Neural cell (in vitro differentiated cells): ENCODE results near the gene HOXA7.

ENCODE experiments used
- EP300 ChIP-seq: fragments of 450-650 bp; conservative IDR thresholded peaks from 2 replicates; pipeline ENCODE4 v1.6.1; 2014; ENCODE audit warnings: antibody characterized with exemption, mild to moderate bottlenecking, moderate library complexity; ENCODE audit not compliant: poor library complexity, severe bottlenecking
- EZH2 ChIP-seq: fragments of 200-600, 300-800 bp; shearing (Covaris generic), sonication (generic); IDR thresholded peaks from 2 replicates; pipeline ENCODE4 v1.6.1; 2014; ENCODE audit warnings: antibody characterized with exemption, low read length, borderline replicate concordance, mild to moderate bottlenecking; ENCODE audit not compliant: insufficient read depth, poor library complexity, severe bottlenecking
- RAD21 ChIP-seq: fragments of 450-650 bp; conservative IDR thresholded peaks from 2 replicates; pipeline ENCODE4 v1.6.1; 2014; ENCODE audit warnings: antibody characterized with exemption, mild to moderate bottlenecking, moderate library complexity
- TF ChIP-seq, protein P1 (sequence below): fragments of 450-650 bp; IDR thresholded peaks from 2 replicates; pipeline ENCODE4 v1.5.1; 2014; ENCODE audit warnings: antibody characterized with exemption, mild to moderate bottlenecking, moderate library complexity; ENCODE audit not compliant: poor library complexity, severe bottlenecking
- TF ChIP-seq, protein P2 (sequence below): IDR thresholded peaks from 2 replicates; pipeline ENCODE4 v1.6.1; 2012; ENCODE audit warnings: borderline replicate concordance

DNA sequence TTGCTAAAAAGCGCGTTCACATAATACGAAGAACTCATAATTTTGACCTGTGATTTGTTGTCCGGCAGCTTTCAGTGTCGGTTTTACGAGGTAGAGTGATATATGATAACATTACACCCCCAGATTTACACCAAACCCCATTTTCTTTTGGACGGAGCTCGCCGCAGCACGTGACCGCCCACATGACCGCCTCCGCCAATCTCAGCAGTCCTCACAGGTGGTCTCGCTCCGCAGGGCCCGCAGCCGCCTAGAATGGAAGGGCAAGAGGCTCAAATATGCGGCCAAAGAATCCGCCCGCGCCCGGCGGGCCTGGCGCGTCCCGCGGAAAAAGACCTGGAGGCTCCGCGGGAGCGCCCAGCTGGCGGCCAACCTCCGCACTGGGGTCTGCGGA is at the start of gene HOXA7:
- TF ChIP-seq, protein P1, sequence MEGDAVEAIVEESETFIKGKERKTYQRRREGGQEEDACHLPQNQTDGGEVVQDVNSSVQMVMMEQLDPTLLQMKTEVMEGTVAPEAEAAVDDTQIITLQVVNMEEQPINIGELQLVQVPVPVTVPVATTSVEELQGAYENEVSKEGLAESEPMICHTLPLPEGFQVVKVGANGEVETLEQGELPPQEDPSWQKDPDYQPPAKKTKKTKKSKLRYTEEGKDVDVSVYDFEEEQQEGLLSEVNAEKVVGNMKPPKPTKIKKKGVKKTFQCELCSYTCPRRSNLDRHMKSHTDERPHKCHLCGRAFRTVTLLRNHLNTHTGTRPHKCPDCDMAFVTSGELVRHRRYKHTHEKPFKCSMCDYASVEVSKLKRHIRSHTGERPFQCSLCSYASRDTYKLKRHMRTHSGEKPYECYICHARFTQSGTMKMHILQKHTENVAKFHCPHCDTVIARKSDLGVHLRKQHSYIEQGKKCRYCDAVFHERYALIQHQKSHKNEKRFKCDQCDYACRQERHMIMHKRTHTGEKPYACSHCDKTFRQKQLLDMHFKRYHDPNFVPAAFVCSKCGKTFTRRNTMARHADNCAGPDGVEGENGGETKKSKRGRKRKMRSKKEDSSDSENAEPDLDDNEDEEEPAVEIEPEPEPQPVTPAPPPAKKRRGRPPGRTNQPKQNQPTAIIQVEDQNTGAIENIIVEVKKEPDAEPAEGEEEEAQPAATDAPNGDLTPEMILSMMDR = no peak
- no peak for TF ChIP-seq EZH2
- TF ChIP-seq, protein P2, sequence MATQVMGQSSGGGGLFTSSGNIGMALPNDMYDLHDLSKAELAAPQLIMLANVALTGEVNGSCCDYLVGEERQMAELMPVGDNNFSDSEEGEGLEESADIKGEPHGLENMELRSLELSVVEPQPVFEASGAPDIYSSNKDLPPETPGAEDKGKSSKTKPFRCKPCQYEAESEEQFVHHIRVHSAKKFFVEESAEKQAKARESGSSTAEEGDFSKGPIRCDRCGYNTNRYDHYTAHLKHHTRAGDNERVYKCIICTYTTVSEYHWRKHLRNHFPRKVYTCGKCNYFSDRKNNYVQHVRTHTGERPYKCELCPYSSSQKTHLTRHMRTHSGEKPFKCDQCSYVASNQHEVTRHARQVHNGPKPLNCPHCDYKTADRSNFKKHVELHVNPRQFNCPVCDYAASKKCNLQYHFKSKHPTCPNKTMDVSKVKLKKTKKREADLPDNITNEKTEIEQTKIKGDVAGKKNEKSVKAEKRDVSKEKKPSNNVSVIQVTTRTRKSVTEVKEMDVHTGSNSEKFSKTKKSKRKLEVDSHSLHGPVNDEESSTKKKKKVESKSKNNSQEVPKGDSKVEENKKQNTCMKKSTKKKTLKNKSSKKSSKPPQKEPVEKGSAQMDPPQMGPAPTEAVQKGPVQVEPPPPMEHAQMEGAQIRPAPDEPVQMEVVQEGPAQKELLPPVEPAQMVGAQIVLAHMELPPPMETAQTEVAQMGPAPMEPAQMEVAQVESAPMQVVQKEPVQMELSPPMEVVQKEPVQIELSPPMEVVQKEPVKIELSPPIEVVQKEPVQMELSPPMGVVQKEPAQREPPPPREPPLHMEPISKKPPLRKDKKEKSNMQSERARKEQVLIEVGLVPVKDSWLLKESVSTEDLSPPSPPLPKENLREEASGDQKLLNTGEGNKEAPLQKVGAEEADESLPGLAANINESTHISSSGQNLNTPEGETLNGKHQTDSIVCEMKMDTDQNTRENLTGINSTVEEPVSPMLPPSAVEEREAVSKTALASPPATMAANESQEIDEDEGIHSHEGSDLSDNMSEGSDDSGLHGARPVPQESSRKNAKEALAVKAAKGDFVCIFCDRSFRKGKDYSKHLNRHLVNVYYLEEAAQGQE = no peak
- TF ChIP-seq EP300 = no peak
- TF ChIP-seq RAD21 = no peak
